Suppressor macrophage treated with lipopolysaccharide for 4 hours (primary cell): ENCODE results near the gene CAPN15.
"Not testable (repeated sequence)": the region's sequence is repeated elsewhere in the genome, so short reads cannot be mapped to it uniquely, and the experiment has no call there.

Source experiments
- DNase-seq: peaks from one replicate; pipeline ENCODE4 v3.0.0-alpha.2; 2020

The CAPN15 gene

DNA sequence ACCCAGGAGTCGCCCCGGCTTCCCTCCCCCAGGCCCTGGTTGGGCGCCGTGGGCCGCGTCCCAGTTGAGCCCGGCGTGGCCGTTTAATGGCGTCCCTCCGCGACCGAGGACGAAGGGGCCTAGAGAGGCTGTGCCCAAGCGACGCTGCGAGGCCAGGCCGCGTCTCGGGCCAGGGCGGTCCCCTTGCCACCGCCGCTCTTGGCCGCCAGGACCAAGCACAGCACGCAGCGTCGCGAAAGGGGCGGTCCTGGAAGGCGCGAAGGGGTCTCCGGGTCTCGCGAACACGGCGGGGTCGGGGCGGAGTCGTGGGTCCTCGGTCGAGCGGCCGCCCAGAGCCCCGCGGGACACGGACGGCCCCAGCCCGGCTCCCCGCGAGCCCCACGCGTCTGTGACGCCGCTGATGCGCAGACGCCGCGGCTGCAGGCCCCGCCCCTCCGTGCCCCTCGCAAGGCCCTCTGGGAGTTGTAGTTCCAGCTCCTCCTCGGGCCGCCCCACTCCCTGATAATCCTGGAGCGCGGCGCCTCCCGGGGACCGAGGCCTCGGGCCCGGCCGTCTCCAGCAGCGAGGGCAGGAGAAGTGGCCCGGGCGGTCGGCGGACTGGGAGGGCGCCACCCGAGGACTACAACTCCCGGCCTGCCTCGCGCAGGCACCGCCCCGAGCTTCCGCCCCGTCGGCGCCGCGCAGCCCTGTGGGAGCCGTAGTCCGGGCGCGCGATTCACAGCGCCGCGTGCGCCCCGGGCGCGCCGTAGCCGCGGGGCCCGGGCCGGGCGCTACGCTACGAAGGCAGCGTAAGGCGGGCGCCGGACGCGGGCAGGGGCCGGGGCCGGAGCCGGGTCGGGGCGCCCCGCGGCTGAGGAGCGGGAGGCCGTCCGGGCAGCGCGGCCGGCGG lies at the start of gene CAPN15:
TSS of gene CAPN15 (plus strand) at position 698 of the 889 bp plus-strand sequence. CDS start 19,127 bp downstream, outside the sequence.
- peak; percentile 94 for DNase-seq

DNA sequence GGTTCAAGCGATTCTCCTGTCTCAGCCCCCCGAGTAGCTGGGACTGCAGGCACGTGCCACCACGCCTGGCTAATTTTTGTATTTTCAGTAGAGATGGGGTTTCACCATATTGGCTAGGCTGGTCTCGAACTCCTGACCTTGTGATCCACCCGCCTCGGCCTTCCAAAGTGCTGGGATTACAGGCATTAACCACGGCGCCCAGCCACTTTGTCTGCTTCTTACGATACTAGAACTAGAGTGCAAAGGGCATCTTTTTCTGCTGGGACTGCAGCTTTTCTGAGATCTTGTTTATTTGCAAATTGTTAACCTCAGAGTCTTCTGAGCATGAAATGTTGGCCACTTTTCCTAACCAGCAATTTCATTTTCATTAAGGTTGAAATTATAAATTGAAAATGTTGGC lies 49.2 kb upstream of the CAPN15 start:
- DNase-seq, result not testable (repeated sequence)

DNA sequence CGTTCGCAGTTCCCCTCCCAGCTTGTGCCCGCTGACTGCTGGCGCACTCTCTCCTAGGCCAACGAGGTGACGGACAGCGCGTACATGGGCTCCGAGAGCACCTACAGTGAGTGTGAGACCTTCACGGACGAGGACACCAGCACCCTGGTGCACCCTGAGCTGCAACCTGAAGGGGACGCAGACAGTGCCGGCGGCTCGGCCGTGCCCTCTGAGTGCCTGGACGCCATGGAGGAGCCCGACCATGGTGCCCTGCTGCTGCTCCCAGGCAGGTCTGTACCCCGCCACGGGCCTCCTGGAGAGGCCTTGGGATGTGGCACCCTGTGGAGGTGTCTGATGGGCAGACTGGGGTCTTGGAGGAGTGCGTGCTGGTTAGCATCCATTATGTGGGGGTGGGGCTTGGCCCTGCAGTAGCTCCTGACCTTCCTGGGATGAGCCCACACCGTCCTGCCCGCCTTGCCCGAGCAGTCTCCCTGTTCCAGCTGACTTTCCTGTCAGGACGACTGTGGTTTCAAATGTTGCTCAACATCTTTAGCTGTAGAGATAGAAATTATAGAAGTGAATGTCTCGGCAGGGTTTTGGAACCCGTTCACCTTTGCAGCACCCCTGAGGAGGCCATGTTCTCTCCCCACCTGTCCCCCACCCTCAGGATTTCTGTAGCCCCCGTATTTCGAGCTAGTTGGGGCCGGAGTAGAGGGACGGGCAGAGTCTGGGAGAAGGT lies 44.9 kb upstream of the CAPN15 start:
- no peak for DNase-seq

DNA sequence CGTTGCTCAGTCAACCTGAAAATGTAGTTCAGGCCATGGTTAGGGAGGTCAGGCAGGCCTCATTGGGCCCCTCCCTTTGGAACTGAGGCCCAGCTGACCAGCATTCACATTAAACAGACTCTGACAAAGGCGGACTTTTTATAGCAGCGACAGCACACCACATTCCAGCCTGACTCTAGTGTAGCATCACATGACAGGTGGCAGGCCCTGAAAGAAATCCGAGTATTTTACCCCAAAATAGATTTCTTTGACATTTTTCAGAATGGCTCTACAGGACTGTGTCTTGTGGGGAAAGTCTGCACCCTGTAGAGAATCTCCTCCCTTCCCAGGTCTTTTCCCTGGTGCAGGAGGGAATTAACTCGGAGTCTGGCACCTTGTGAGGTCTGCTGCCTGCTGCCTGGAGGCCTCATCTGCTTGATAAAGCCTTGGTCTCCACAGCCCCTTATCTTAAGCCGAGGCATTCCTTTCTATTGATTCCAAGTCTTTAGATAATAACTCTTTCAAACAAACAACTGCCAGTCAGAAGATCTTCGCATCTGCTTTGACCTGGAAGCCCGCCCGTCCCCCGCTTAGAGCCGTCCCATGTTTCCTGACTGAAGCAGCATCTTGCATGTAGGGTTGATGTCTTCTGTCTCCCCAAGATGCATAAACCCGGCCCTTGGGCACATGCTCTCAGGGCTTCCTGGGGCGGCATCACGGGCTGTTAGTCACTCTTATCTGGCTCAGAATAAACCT lies 44.0 kb upstream of the CAPN15 start:
- no peak for DNase-seq

DNA sequence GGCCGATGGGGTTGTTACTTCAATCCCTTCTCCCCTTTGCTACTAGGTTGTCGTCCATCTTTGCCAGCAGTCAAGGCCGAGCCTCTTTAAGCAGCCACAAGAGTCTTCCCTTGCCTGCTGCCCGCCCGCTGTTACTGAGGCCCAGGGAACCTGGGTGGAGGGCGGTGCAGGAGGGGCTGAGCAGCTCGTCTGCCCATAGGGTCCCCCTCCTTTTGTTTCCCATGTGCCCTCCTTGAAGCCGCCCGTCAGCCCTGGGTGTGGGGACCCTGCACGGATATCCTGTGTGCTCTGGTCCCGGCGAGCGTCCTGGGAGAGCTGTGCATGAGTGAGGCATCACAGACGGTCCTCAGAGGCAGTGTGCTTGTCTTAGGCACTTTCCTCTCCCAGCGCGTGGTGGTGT lies 37.9 kb upstream of the CAPN15 start:
- DNase-seq, result no peak

DNA sequence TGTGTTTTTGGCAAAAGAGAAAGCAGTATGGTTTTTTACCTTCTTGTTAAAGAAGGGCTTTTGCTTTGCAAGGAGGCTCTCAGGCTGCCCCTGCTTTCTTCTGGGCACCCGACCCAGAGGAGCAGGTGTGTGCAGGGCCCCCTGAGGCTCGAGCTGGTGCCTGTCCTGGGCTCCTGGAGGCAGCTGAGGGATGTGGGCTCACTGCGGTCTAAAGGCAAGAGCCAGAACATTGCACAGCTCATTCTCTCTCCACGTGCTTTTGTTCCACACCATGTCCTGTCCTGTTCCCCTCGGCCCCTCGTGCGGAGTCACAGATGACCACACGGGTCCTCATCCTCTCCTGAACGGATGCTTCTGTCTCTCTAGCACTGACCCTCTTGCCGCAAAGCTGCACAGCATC lies 36.7 kb upstream of the CAPN15 start:
- DNase-seq, result no peak

DNA sequence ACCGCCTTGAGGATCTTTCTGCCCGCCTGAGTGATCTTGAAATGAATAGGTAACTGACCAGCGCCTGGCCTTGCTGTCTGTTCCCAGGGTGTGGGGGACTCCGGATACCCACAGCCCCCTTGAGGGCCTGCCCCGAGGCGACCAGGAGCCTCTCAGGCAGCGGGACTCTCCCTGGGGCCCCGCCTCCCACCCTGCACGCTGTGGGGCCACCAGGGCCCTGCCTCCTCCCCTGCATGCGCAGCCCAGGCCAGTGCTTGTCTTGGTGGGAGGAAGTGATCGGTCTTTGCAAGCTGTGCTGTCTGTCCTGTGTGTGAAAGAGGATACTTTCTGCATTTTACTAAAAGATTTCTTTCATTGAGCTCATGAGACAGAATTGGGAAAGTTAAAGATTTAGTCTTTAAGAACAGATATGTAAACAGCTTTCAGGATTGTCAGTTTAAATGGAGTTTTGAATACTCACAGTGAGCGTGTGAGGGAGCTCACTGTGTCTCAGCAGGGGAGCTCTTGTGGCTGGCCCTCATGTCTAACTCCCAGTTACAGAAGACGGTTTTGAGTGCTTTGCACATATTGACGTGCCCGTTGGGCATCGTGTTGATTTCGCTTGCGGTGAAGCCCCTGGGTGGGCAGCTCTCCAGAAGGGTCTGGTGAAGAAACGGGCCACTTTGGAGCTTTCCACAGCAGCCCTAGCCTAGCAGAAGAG lies 36.1 kb upstream of the CAPN15 start:
- DNase-seq, result no peak

DNA sequence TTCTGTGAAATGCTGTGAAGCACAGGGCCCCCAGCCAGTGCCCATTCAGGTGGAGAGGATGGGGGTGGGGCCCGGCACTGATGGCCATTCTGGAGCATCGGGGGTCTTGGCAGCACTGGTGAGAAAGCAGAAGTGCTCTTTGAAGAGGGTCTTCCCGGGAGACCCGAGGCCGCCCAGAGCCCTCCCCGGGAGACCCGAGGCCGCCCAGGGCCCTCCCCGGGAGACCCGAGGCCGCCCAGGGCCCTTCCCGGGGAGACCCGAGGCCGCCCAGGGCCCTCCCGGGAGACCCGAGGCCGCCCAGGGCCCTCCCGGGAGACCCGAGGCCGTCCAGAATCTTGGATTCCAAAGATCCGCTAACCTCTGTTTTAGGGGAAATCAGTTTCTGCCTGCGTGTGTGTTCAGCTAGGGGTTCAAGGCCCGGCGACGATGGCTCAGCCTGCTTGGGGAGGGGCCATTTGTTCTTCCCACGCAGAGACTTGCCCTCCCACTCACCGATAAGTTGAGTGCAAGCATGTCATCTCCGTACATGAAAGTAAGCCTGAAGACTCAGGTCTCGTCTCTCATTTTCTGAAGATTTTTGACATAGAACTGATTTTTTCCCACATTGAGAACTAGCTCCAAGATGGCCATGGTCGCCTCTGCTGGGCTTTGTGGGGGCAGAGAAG lies 35.2 kb upstream of the CAPN15 start:
- no peak for DNase-seq

DNA sequence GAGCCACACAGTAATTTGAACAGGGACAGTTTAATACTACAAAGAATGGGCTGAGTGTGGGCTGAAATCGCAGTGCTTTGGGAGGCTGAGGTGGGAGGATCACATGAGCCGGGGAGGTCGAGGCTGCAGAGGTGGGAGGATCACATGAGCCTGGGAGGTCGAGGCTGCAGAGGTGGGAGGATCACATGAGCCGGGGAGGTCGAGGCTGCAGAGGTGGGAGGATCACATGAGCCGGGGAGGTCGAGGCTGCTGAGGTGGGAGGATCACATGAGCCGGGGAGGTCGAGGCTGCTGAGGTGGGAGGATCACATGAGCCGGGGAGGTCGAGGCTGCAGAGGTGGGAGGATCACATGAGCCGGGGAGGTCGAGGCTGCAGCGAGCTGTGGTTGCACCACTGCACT lies 32.8 kb upstream of the CAPN15 start:
- DNase-seq, result not testable (repeated sequence)

DNA sequence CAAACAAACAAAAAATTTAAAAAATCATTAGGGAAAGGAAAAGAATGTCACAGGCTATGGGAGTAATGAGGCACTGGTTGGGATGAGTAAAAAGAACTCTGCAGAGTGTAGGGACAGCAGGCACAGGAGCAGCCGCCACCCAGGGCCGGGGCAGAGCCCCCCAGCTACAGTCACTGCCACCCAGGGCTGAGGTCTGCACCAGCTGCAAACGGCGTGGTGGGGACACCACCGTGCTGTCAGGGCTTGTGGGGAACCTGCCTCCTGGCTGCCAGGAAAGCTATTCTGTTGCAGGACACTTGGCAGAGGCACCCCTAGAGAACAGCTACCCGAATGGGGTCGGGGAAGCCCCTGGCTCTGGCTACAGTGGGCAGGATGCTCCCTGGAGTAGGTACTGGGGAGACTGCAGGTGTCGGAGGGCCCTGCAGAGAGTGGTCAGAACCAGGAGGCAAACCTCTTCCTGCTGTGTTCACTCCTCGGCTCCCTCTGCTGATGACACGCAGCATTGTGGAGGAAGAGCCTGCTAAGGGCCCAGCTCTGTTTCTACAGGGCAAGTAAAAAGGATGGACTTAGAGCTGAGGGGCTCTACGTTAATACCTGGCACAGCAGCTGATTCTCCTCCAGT lies 32.3 kb upstream of the CAPN15 start:
- no peak for DNase-seq

DNA sequence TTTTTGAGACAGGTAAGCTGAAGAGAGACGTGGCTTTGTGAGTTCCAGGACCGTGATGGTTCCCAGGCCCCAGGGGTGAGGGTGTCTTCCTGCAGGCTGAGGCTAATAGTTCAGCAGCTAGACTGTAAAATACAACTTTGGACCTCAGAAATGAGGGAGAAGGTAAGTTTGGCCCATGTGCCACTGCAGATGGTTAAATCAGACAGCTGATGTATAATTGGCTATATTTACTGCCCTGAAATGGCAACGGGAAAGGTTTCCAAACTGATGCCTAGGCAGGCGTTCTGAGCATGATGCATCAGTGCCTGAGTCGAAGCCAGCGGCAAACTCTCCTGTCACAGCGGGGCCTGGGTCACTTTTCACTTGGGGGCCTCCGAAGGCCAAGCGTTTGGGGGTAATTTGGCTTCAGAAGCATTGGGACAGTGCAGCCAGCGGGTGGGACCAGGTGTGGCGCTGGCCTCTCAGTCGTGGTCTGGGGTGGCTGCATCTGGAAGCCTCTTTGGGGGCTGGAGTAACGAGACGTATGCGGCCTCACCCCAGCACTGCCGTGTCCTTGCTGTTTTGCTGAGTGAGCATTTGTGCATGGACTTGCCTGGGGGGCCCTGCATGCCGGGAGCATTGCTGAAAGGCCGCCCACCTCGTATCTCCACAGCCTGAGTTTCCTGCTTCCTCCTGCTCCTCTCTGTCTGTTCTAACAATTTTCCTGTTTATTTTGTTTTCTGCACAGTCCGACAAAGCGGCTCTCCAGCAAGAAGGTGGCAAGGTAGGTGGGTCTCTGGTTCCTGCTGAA lies 31.2 kb upstream of the CAPN15 start:
- DNase-seq, result no peak

DNA sequence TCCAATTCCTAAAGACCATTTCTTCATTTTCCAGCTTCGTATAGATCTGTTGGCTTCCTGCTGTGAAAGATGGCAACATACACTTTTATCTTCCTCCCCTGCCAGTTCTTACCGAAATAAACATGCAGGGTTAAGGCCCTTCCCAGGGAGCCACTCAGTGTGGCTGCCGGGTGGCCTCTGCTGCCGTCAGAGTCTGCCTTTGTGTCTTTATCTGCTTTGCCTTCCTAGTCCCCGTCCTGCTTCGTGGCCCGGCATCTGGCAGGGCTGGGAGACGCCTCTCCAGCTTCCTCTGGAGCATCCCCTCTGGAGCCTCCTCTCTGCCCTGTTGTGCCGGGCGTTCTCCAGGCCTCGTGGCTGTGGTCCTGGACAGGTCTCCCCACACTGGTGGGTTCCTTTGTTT lies 30.3 kb upstream of the CAPN15 start:
- DNase-seq, result no peak

DNA sequence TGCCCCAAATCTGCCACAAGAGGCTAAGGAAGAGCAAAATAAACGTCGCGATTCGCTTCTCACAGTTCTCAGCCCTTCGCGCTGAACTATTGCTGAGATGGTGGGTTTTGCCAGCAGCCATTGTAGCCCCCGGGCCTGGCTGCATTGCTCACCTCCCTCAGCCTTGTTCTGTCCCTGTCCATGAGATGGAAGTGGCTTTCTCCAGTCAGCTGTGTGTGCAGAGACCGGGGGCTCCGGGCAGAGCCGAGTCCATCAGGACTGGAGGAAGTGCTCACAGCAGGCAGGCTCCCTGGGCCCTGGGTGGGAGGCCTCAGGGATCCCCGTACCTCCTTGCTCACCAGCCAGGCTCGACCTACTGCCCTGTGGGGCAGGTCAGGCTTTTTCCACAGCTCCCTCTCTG lies 27.6 kb upstream of the CAPN15 start:
- no peak for DNase-seq

DNA sequence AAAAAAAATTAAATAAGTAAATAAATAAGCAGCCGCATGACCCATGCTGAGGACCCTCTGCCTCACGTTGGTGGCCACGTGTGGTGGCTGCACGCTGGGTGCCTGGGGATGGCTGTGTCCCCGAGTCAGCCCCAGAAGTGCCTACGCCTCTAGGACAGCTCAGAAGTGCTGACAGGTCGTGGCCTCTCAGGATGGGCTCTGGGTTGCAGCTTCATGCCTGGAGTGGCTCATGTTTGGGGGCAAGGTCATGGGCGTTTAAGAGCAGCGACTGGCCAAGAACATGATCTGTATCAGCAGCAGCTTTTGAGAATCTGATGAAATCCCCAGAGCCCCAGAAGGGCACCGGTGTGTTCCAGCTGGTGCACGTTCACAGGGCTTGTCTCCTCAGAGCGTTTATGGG lies 26.8 kb upstream of the CAPN15 start:
- no peak for DNase-seq

DNA sequence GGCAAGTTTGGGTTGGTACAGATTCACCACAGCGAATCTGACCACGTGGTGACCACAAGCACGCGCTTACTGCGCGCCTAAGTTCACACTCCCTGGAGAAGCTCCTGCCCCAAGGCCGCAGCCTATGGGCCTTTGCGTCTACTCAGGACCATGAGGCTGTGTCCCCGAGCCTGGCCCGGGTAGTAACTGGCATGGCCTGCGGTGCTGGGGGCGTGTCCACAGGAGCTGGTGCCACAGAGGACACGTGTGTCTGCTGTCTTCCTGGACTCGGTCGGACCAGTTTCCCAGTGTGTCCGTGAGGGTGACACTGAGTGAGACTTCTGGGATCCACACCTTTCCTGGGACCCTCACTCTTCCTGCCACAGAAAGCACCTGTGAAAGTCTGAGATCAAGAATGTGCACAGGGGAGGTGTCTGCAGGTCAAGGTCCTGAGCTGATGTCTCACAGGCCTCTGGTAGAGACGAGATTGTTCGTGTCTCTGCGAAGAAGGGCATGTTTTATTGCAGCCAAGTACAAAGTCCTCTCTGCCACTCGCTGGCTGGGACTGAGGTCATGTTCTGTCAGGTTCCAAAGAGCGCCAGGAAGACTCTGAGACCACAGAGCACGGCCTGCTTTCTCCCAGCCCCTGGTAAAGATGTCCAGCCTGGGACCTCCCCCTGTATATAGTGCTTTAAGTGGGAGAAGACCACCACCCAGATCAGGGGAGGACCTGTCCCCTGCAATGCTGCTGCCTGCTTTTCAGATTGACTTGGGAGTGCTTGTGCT lies 25.2 kb upstream of the CAPN15 start:
- no peak for DNase-seq

DNA sequence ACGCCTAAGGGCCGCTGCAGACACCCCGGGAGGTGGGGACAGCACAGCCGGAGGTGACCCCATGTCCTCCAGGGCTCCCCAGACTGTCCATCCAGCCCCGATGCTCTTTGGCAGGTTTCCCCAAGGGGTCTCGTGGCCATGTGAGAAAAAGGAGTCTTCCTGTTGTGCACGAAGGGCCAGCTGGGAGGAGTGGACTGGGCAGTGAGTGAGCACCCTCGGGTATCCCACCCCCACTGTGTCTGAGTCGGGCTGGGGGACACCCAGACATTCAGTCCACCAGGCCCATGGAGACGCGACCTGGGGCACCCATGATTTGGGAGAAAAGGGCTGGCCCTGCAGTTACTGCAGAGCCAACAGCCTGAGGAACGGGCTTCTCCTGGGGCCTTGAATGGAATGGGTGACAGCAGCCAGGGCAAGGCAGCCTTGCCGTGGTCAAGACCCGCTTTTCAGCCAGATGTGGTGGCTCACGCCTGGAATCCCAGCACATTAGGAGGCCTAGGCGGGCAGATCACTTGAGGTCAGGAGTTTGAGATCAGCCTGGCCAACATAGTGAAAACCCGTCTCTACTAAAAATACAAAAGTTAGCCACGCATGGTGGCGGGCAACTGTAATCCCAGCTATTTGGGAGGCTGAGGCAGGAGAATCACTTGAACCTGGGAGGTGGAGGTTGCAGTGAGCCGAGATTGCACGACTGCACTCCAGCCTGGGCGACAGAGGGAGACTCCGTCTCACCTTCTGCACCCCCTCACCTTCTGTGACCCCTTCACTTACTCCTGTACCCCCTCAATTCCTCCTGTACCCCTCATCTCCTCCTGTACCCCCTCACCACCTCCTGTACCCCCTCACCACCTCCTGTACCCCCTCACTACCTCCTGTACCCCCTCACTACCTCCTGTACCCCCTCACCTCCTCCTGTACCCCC lies 24.1 kb upstream of the CAPN15 start:
- DNase-seq, result no peak

DNA sequence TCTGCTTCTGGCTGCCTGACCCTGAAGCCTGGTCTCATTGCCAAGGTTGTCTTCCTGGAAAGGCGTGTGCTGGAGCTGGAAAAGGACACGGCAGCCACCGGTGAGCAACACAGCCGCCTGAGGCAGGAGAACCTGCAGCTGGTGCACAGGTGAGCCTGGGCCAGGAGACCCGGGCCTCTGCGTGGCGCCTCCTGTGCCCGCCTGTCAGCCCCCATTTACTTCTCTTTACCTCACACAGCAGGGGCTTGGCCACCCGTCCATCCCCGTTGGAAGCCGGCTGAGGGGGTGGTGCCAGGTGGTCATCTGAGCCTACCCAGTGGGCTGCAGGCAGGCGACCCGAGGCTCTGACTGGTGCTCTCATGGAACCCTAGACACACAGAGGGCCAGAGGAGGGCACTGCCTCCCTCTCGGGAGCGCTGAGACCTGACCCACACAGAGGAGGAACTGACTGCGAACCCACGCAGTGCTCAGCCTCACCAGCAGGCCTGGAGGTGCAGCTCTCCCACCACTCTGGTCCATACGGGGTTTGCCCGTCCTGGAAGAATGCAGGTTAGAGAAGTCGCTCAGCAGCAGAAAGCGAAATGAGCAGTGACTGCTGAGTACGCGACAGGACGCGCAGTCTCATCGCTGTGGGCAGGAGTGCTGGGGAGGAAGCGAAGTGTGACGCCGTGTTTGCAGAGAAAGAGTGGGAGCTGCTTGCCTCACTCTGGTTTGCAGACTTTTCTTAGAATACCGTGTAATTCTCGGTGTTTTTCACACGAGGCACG lies 21.9 kb upstream of the CAPN15 start:
- no peak for DNase-seq

DNA sequence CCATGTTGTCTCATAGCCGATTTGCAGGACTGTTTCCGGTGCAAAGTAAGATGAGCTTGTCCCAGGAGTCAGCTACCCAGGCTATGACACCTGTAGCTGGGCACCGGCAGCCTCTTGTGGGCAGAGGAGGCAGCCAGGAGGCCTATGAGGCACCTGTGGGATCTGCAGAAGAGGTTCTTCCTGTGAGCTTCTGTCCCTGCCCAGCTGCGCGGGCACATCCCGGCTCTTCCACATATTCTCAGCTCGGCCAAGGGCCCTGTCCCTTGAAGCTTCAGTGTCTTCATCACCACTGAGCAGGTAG lies 21.3 kb upstream of the CAPN15 start:
- DNase-seq, result no peak
